Nephron progenitor cell (in vitro differentiated cells): ENCODE data around the gene SLC2A1.

Experiments
- DNase-seq: peaks from one replicate; pipeline ENCODE4 v3.0.0; 2021
- H3K27ac Mint-ChIP-seq: 2 replicates; pipeline ENCODE4 v1.8.0; 2021; ENCODE audit warnings: mild to moderate bottlenecking, moderate library complexity, mixed read lengths
- H3K27me3 Mint-ChIP-seq: 2 replicates; pipeline ENCODE4 v1.8.0; 2021; ENCODE audit warnings: mild to moderate bottlenecking, low read depth, mixed read lengths; ENCODE audit not compliant: poor library complexity
- H3K36me3 Mint-ChIP-seq: 2 replicates; pipeline ENCODE4 v1.8.0; 2021; ENCODE audit warnings: low read depth, mixed read lengths
- H3K4me1 Mint-ChIP-seq: 2 replicates; pipeline ENCODE4 v1.8.0; 2021; ENCODE audit warnings: mixed read lengths
- H3K4me3 Mint-ChIP-seq: 2 replicates; pipeline ENCODE4 v1.8.0; 2021; ENCODE audit warnings: mild to moderate bottlenecking, moderate library complexity, mixed read lengths
- H3K9me3 Mint-ChIP-seq: 2 replicates; pipeline ENCODE4 v1.8.0; 2021; ENCODE audit warnings: mild to moderate bottlenecking, moderate library complexity, mixed read lengths
- TF ChIP-seq, protein P1 (sequence below): fragments of 200-600 bp; sonication (generic); IDR thresholded peaks from 2 replicates; pipeline ENCODE4 v1.5.0; 2021; ENCODE audit warnings: antibody characterized with exemption

SLC2A1 gene

GRCh38 chr1:42971841-42972291, 13.2 kb upstream of the SLC2A1 start:
- H3K36me3 Mint-ChIP-seq, result peaks cover 4% of the 10 kb centered on the region
- no peak overlapping the region for H3K4me3 Mint-ChIP-seq
- no peaks in the 10 kb centered on the region for H3K27me3 Mint-ChIP-seq
- DNase-seq, result no peak
- H3K27ac Mint-ChIP-seq, result no peak overlapping the region
- H3K9me3 Mint-ChIP-seq, result no peaks in the 10 kb centered on the region
- TF ChIP-seq, protein P1, sequence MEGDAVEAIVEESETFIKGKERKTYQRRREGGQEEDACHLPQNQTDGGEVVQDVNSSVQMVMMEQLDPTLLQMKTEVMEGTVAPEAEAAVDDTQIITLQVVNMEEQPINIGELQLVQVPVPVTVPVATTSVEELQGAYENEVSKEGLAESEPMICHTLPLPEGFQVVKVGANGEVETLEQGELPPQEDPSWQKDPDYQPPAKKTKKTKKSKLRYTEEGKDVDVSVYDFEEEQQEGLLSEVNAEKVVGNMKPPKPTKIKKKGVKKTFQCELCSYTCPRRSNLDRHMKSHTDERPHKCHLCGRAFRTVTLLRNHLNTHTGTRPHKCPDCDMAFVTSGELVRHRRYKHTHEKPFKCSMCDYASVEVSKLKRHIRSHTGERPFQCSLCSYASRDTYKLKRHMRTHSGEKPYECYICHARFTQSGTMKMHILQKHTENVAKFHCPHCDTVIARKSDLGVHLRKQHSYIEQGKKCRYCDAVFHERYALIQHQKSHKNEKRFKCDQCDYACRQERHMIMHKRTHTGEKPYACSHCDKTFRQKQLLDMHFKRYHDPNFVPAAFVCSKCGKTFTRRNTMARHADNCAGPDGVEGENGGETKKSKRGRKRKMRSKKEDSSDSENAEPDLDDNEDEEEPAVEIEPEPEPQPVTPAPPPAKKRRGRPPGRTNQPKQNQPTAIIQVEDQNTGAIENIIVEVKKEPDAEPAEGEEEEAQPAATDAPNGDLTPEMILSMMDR, result no peak
- H3K4me1 Mint-ChIP-seq, result peaks cover 38% of the 10 kb centered on the region

GRCh38 chr1:42970143-42970542, 11.5 kb upstream of the SLC2A1 start:
- Mint-ChIP-seq H3K9me3 (no peaks in the 10 kb centered on the region), H3K27me3 (no peaks in the 10 kb centered on the region), H3K27ac (no peak overlapping the region), H3K4me1 (peaks cover 26% of the 10 kb centered on the region), H3K4me3 (no peak overlapping the region), H3K36me3 (no peaks in the 10 kb centered on the region)
- TF ChIP-seq, protein P1, result no peak
- no peak for DNase-seq

GRCh38 chr1:42968654-42969053, 10.0 kb upstream of the SLC2A1 start:
- TF ChIP-seq, protein P1, result no peak
- Mint-ChIP-seq H3K27ac (no peak overlapping the region), H3K36me3 (no peaks in the 10 kb centered on the region), H3K27me3 (no peaks in the 10 kb centered on the region), H3K4me1 (peaks cover 15% of the 10 kb centered on the region), H3K9me3 (no peaks in the 10 kb centered on the region), H3K4me3 (no peak overlapping the region)
- DNase-seq, result no peak

- Mint-ChIP-seq H3K36me3 (no peaks in the 10 kb centered on the region), H3K27me3 (no peaks in the 10 kb centered on the region), H3K4me3 (no peak overlapping the region), H3K9me3 (no peaks in the 10 kb centered on the region), H3K27ac (no peak overlapping the region), H3K4me1 (peaks cover 21% of the 10 kb centered on the region)
- TF ChIP-seq, protein P1, result no peak
- DNase-seq, result no peak
Measured at GRCh38 chr1:42966688-42967612, 8.3 kb upstream of the SLC2A1 start.

DNA sequence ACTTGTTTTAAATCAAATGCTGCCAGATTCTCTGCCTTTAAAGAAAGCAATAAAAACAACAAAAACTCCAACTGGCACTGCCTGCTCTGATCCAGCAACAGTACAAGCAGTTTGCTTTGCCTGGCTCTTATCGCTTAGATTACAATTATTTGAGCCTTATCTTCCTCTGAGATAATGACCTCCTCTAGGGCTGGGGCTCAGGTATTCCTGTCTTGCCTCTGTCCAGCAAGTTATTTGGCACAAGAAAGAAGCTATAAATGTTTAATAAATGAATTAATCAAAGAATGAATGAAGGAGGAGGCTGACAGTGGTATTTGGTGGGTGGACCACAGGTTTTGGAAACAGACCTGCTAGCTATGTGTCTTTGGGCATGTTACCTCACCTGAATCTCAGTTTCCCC, 6.7 kb upstream of the SLC2A1 start:
- Mint-ChIP-seq H3K27me3 (no peaks in the 10 kb centered on the region), H3K4me3 (no peak overlapping the region), H3K9me3 (no peaks in the 10 kb centered on the region), H3K36me3 (no peaks in the 10 kb centered on the region), H3K27ac (no peak overlapping the region), H3K4me1 (peaks cover 37% of the 10 kb centered on the region)
- TF ChIP-seq, protein P1, result no peak
- no peak for DNase-seq
